Activated T-cell treated with anti-CD3 and anti-CD28 coated beads, Interleukin-2, amount 50 U/mL, for 24 hours (primary cell): ENCODE data around the gene MALAT1.

Source experiments
- DNase-seq: peaks from one replicate; pipeline ENCODE4 v3.0.0-alpha.2; 2020
- H3K27ac Mint-ChIP-seq: 2 replicates; pipeline ENCODE4 v1.8.0; 2020; ENCODE audit warnings: mild to moderate bottlenecking, mixed read lengths
- H3K27me3 Mint-ChIP-seq: 2 replicates; pipeline ENCODE4 v1.8.0; 2020; ENCODE audit warnings: mixed read lengths
- H3K36me3 Mint-ChIP-seq: 2 replicates; pipeline ENCODE4 v1.8.0; 2020; ENCODE audit warnings: low read depth, mixed read lengths
- H3K4me1 Mint-ChIP-seq: 2 replicates; pipeline ENCODE4 v1.8.0; 2020; ENCODE audit warnings: low read depth, mixed read lengths
- H3K4me3 Mint-ChIP-seq: 2 replicates; pipeline ENCODE4 v1.8.0; 2020; ENCODE audit warnings: mild to moderate bottlenecking, moderate library complexity, mixed read lengths
- H3K9me3 Mint-ChIP-seq: 2 replicates; pipeline ENCODE4 v1.8.0; 2020; ENCODE audit warnings: mixed read lengths

Gene MALAT1

GRCh38 chr11:65545853-65546216, 47.0 kb downstream of the MALAT1 start:
- no peak for DNase-seq
- Mint-ChIP-seq H3K36me3 (peaks cover 37% of the 10 kb centered on the region), H3K9me3 (no peaks in the 10 kb centered on the region), H3K4me3 (peak overlapping the region; percentile 66), H3K4me1 (peaks cover 62% of the 10 kb centered on the region), H3K27ac (peak overlapping the region; percentile 83), H3K27me3 (no peaks in the 10 kb centered on the region)

DNA sequence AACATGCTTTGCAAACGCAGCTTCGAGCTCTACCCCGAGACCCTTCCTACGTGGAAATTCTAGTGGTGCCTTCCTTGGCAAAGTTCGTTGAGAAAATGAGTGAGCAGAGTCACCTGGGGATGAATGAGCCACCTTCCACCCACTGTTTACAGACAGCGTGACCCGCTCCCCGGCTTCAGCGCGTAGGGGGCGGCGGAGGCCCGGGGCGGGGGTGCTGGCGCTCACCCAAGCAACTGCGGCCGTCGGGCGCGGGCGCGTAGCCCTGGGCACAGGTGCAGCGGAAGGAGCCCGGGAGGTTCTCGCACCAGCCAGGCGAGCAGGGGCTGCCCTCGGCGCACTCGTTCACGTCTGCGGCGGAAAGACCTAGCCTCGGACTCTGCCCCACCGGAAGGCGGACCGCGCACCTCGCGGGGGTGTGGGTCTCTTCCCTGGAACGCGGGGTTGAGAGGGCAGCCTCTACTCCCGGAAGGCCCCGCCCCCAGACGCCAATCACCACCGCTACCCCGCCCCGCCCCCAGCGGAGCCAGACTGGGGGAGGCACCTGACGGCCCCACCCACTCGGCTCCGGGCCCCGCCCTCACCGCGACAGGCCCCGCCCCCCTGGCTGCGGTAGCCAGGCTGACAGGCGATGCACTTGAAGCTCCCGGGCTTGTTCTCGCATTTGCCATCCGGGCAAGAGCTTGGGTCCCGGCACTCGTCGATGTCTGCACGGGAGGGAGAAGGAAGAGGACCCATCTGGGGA, 47.5 kb downstream of the MALAT1 start:
- DNase-seq, result peak; percentile 99
- H3K4me3 Mint-ChIP-seq, result peak overlapping the region; percentile 68
- peaks cover 58% of the 10 kb centered on the region for H3K4me1 Mint-ChIP-seq
- no peaks in the 10 kb centered on the region for H3K9me3 Mint-ChIP-seq
- no peaks in the 10 kb centered on the region for H3K27me3 Mint-ChIP-seq
- H3K27ac Mint-ChIP-seq, result peak overlapping the region; percentile 89
- peaks cover 42% of the 10 kb centered on the region for H3K36me3 Mint-ChIP-seq

DNA sequence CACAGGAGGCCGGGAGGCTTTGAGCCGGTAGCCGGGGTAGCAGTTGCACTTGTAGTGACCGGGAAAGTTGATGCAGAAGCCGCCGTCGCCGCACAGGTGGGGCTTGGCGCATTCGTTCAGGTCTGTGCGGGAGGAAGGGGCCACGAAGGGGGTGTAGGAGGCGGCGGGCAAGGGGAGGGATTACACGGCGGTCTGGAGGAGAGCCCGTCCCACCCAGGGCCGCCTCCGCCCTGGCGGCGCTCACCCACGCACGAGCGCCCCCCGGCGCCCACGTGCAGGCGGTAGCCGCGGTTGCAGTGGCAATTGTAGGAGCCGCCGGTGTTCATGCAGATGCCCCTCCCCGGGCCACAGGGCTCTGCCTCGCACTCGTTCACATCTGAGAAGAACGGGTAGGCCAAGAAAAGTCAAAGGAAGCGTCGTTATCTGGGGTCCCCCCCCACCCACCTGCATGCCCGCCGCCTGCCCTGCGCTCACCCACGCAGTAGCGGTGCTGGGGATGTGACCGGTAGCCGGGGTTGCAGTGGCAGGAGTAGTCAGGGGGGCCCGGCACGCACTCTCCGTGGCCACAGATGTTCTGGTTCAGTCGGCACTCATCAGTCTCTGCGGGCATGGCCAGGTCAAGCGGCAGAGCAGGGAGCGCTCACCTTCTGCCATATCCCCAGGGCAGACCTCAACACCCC, 48.7 kb downstream of the MALAT1 start:
- Mint-ChIP-seq H3K36me3 (peaks cover 44% of the 10 kb centered on the region), H3K4me1 (peaks cover 62% of the 10 kb centered on the region), H3K27me3 (no peaks in the 10 kb centered on the region), H3K27ac (peak overlapping the region; percentile 17), H3K4me3 (peak overlapping the region; percentile 68), H3K9me3 (no peaks in the 10 kb centered on the region)
- no peak for DNase-seq

DNA sequence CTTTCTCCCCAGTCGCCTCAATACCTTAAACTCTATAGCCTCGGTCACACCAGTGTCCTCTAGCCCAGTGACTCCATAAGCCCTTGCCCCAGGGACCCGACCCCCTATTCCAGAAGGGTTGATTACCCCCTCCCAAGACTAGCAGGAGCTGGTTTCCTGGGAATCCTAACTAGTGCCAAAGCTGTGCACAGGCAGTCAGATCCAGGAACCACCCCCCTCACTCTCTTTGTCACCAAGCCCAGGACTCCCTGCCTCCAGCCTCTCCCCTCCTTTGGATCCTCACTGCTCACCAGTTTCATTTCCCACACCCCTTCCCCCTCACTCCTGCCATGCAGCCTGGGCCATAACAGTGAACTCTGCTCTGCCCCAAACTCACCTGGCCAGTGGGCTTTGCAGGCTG, 49.5 kb downstream of the MALAT1 start:
- H3K4me3 Mint-ChIP-seq, result no peak overlapping the region
- no peak overlapping the region for H3K27ac Mint-ChIP-seq
- no peak for DNase-seq
- H3K4me1 Mint-ChIP-seq, result peaks cover 69% of the 10 kb centered on the region
- peaks cover 40% of the 10 kb centered on the region for H3K36me3 Mint-ChIP-seq
- H3K27me3 Mint-ChIP-seq, result no peaks in the 10 kb centered on the region
- H3K9me3 Mint-ChIP-seq, result no peaks in the 10 kb centered on the region

DNA sequence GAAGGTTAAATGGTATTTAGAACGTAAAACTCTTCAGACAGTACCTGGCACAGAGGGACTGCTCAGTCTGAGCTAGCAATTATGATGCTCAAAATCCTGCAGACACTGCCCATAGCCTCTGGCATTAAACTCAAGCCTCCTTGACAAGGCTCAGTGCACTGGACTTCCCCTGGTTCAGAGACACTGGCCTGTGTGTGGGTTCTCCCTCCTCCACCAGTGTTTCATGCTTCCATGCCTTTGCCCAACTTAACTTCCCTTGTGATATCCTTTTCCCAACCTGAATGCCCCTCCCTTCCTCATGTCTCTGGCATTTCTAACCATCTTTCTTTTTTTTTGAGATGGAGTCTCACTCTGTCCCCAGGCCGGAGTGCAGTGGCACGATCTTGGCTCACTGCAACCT, 50.3 kb downstream of the MALAT1 start:
- no peaks in the 10 kb centered on the region for H3K9me3 Mint-ChIP-seq
- peaks cover 70% of the 10 kb centered on the region for H3K4me1 Mint-ChIP-seq
- H3K27me3 Mint-ChIP-seq, result no peaks in the 10 kb centered on the region
- no peak overlapping the region for H3K27ac Mint-ChIP-seq
- no peak overlapping the region for H3K4me3 Mint-ChIP-seq
- peaks cover 36% of the 10 kb centered on the region for H3K36me3 Mint-ChIP-seq
- no peak for DNase-seq

- DNase-seq, result peak; percentile 77
- Mint-ChIP-seq H3K27ac (peak overlapping the region; percentile 54), H3K9me3 (no peaks in the 10 kb centered on the region), H3K27me3 (no peaks in the 10 kb centered on the region), H3K36me3 (peaks cover 26% of the 10 kb centered on the region), H3K4me3 (no peak overlapping the region), H3K4me1 (peaks cover 73% of the 10 kb centered on the region)
Measured at GRCh38 chr11:65551572-65552387, 52.9 kb downstream of the MALAT1 start.

GRCh38 chr11:65552388-65552951, 53.6 kb downstream of the MALAT1 start:
- no peak for DNase-seq
- H3K36me3 Mint-ChIP-seq, result peaks cover 26% of the 10 kb centered on the region
- no peaks in the 10 kb centered on the region for H3K9me3 Mint-ChIP-seq
- H3K27ac Mint-ChIP-seq, result peak overlapping the region; percentile 54
- no peak overlapping the region for H3K4me3 Mint-ChIP-seq
- H3K4me1 Mint-ChIP-seq, result peaks cover 73% of the 10 kb centered on the region
- H3K27me3 Mint-ChIP-seq, result no peaks in the 10 kb centered on the region

- H3K36me3 Mint-ChIP-seq, result peaks cover 22% of the 10 kb centered on the region
- DNase-seq, result peak; percentile 78
- H3K4me1 Mint-ChIP-seq, result peaks cover 65% of the 10 kb centered on the region
- H3K27me3 Mint-ChIP-seq, result no peaks in the 10 kb centered on the region
- peak overlapping the region; percentile 49 for H3K4me3 Mint-ChIP-seq
- H3K27ac Mint-ChIP-seq, result no peak overlapping the region
- H3K9me3 Mint-ChIP-seq, result no peaks in the 10 kb centered on the region
Measured at GRCh38 chr11:65553301-65554001, 54.6 kb downstream of the MALAT1 start.

- peaks cover 61% of the 10 kb centered on the region for H3K4me1 Mint-ChIP-seq
- no peak for DNase-seq
- no peaks in the 10 kb centered on the region for H3K9me3 Mint-ChIP-seq
- no peaks in the 10 kb centered on the region for H3K27me3 Mint-ChIP-seq
- peaks cover 19% of the 10 kb centered on the region for H3K36me3 Mint-ChIP-seq
- peak overlapping the region; percentile 87 for H3K27ac Mint-ChIP-seq
- H3K4me3 Mint-ChIP-seq, result peak overlapping the region; percentile 57
Measured at GRCh38 chr11:65554057-65554818, 55.4 kb downstream of the MALAT1 start.

DNA sequence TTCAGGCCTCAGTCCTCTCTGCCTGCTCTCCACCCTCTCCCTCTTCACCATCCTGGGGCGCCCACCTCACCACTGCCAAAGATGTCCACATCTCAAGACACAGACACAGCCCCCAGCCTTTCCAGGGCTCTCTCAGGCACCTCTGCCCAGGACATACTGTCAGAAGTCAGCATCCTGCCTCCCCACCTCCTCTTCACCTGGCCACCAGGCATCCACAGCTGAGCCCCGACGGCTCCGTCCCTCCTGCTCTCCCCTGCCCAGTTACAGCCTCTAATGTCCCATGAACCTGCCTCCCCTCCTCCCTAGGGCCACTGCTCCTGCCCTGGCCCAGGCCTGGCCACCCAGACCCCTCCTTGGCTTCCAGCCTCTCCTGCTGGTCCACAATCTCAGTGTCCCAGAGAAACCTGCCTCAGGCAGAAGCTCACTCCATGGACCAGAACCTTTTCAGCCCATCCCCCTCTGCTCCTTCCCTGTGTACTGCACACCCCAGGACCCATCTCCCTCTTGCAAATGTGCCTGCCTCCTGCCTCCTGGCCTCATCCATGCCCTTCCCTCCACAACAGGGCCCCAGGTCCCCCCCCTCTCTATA, 56.1 kb downstream of the MALAT1 start:
- H3K4me3 Mint-ChIP-seq, result peak overlapping the region; percentile 57
- peak overlapping the region; percentile 87 for H3K27ac Mint-ChIP-seq

DNA sequence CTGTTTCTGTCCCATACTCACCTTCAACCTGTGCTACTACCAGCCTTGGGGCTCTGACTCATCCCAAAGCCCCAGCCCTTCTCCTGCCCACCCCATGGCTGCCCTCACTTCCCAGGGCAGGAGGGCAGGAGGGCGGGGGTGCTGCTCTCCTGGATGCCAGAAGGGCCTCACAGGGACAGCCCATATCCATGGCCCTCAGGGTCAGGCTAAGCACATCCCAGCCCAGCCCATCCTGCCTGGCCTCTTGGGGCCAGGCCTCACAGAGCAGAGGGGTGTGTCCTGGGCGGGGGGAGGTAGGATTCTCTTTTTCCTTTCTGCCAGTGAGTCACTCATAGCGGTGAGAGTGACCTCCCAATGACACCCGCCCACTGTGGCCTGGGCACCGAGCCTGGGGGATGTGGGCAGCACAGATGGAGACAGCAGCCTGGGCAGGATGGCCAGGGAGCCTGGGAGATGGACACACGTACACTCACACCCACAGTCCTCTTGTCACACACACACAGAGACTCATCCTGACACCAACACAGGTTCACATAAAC, 56.9 kb downstream of the MALAT1 start:
- H3K27ac Mint-ChIP-seq, result peak overlapping the region; percentile 88
- no peaks in the 10 kb centered on the region for H3K27me3 Mint-ChIP-seq
- H3K9me3 Mint-ChIP-seq, result no peaks in the 10 kb centered on the region
- DNase-seq, result peak; percentile 55
- peak overlapping the region; percentile 84 for H3K4me3 Mint-ChIP-seq
- H3K4me1 Mint-ChIP-seq, result peaks cover 76% of the 10 kb centered on the region
- peaks cover 13% of the 10 kb centered on the region for H3K36me3 Mint-ChIP-seq

More for the DNA sequence above, 56.1 kb downstream of the MALAT1 start:
- Mint-ChIP-seq H3K9me3 (no peaks in the 10 kb centered on the region), H3K27me3 (no peaks in the 10 kb centered on the region), H3K36me3 (peaks cover 15% of the 10 kb centered on the region), H3K4me1 (peaks cover 68% of the 10 kb centered on the region)
- DNase-seq, result no peak
